Right renal pelvis (tissue), 4 donors: Measurements from ENCODE around the gene PSORS1C1. TPM values are rescaled to one million over a fixed set of nuclear protein-coding genes. Genes with fewer than 3 reads are reported as not detected.

Source experiments
- DNase-seq, 4 donors: peaks; one replicate each; pipeline ENCODE4 v3.0.0-alpha.2; 2013; ENCODE audit warnings: low read depth in 4 of 4, low spot score in 3 of 4, missing footprints in 1 of 4
- polyA plus RNA-seq, 4 donors: library from polyadenylated mRNA; unstranded; fragments of 120-200 nt; gene quantifications; one replicate each; pipeline ENCODE4 v1.2.1, GENCODE V29; 2013; ENCODE audit not compliant: insufficient read length in 4 of 4

PSORS1C1 gene
- polyA plus RNA-seq, 4 donors: 0.29 to 0.59 TPM; not detected in 2

- no peak for DNase-seq
These were observed 10.6 kb downstream of the PSORS1C1 start for GRCh38 chr6:31125162-31125561.

GRCh38 chr6:31125586-31126363, 11.2 kb downstream of the PSORS1C1 start:
- DNase-seq: no peak

- no peak for DNase-seq
These were observed 12.0 kb downstream of the PSORS1C1 start for GRCh38 chr6:31126396-31127175.

- peak; percentile 38 to 44 (median 44) for DNase-seq
These were observed 13.6 kb downstream of the PSORS1C1 start for GRCh38 chr6:31128093-31128676.

GRCh38 chr6:31129130-31129529, 14.5 kb downstream of the PSORS1C1 start:
- no peak for DNase-seq

GRCh38 chr6:31130751-31131150, 16.2 kb downstream of the PSORS1C1 start:
- DNase-seq: no peak

- no peak for DNase-seq
These were observed 17.0 kb downstream of the PSORS1C1 start for GRCh38 chr6:31131595-31131994.

GRCh38 chr6:31132806-31133205, 18.2 kb downstream of the PSORS1C1 start:
- DNase-seq: no peak

GRCh38 chr6:31135710-31136109, 21.1 kb downstream of the PSORS1C1 start:
- DNase-seq: no peak

GRCh38 chr6:31138982-31139381, 24.4 kb downstream of the PSORS1C1 start, which contains the start of gene PSORS1C2:
PSORS1C2 (minus strand) TSS chr6:31139066; CDS start chr6:31139026, 40 bp downstream.
- DNase-seq: no peak

GRCh38 chr6:31139599-31139998, 25.0 kb downstream of the PSORS1C1 start:
- no peak for DNase-seq

GRCh38 chr6:31140643-31141042, 26.0 kb downstream of the PSORS1C1 start:
- no peak for DNase-seq

- no peak for DNase-seq
These were observed 27.8 kb downstream of the PSORS1C1 start for GRCh38 chr6:31142361-31142761.

GRCh38 chr6:31143148-31143547, 28.5 kb downstream of the PSORS1C1 start:
- no peak for DNase-seq

GRCh38 chr6:31144296-31144969, 29.8 kb downstream of the PSORS1C1 start:
- no peak for DNase-seq

- DNase-seq: no peak
These were observed 30.4 kb downstream of the PSORS1C1 start for GRCh38 chr6:31144970-31145340.

GRCh38 chr6:31145386-31145785, 30.8 kb downstream of the PSORS1C1 start:
- DNase-seq: no peak

- DNase-seq: no peak
These were observed 35.3 kb downstream of the PSORS1C1 start for GRCh38 chr6:31149827-31150447.

GRCh38 chr6:31152781-31153180, 38.2 kb downstream of the PSORS1C1 start:
- DNase-seq: peak in 1 of 4 donors; percentile 20

- no peak for DNase-seq
These were observed 39.8 kb downstream of the PSORS1C1 start for GRCh38 chr6:31154436-31154835.
